Trophoblast cell (in vitro differentiated cells and primary cell): ENCODE data around the gene SPOCK1.
A peak's percentile ranks its signal among the peaks of the same experiment; 100 is the strongest.

Source experiments
- DNase-seq, 2 donors: peaks; one replicate each; pipeline ENCODE4 v3.0.0-alpha.2; 2016
- H2AFZ ChIP-seq: 2 replicates; pipeline ENCODE4 v1.6.1; 2013; ENCODE audit warnings: low read length, moderate library complexity, mild to moderate bottlenecking; ENCODE audit not compliant: insufficient read depth, poor library complexity
- H2AK5ac ChIP-seq: 2 replicates; pipeline ENCODE4 v1.6.1; 2013; ENCODE audit warnings: mild to moderate bottlenecking, low read length
- H2BK120ac ChIP-seq: 2 replicates; pipeline ENCODE4 v1.6.1; 2013; ENCODE audit warnings: low read length, mild to moderate bottlenecking, moderate library complexity; ENCODE audit not compliant: insufficient read depth, poor library complexity
- H2BK12ac ChIP-seq: 2 replicates; pipeline ENCODE4 v1.6.1; 2013; ENCODE audit warnings: mild to moderate bottlenecking, low read length, moderate library complexity
- H2BK5ac ChIP-seq: 2 replicates; pipeline ENCODE4 v1.6.1; 2013; ENCODE audit warnings: low read length, low read depth, moderate library complexity, mild to moderate bottlenecking; ENCODE audit not compliant: poor library complexity
- H3K14ac ChIP-seq: 2 replicates; pipeline ENCODE4 v1.6.1; 2013; ENCODE audit warnings: mild to moderate bottlenecking, low read length
- H3K18ac ChIP-seq: 2 replicates; pipeline ENCODE4 v1.6.1; 2013; ENCODE audit warnings: mild to moderate bottlenecking, low read length
- H3K23ac ChIP-seq: 2 replicates; pipeline ENCODE4 v1.6.1; 2013; ENCODE audit warnings: low read length
- H3K27ac ChIP-seq: 2 replicates; pipeline ENCODE4 v1.5.1; 2013; ENCODE audit warnings: low read depth, mild to moderate bottlenecking, inconsistent platforms, low read length, moderate library complexity
- H3K27me3 ChIP-seq: 2 replicates; pipeline ENCODE4 v1.6.1; 2013; ENCODE audit warnings: inconsistent platforms, mild to moderate bottlenecking, low read length, moderate library complexity; ENCODE audit not compliant: insufficient read depth
- H3K36me3 ChIP-seq, 2 experiments: 1 replicate in 1 of 2; 2 replicates in 1 of 2; pipeline ENCODE4 v1.6.1; 2013; ENCODE audit warnings: low read length in 2 of 2, mild to moderate bottlenecking in 2 of 2, moderate library complexity in 1 of 2; ENCODE audit not compliant: insufficient read depth in 2 of 2, control insufficient read depth in 1 of 2
- H3K4ac ChIP-seq: 2 replicates; pipeline ENCODE4 v1.6.1; 2013; ENCODE audit warnings: low read depth, mild to moderate bottlenecking, low read length, moderate library complexity
- H3K4me1 ChIP-seq, 2 experiments: 1 replicate in 1 of 2; 2 replicates in 1 of 2; pipeline ENCODE4 v1.6.1; 2013; ENCODE audit warnings: low read length in 2 of 2, mild to moderate bottlenecking in 2 of 2, moderate library complexity in 1 of 2; ENCODE audit not compliant: insufficient read depth in 2 of 2, control insufficient read depth in 1 of 2
- H3K4me2 ChIP-seq: 2 replicates; pipeline ENCODE4 v1.6.1; 2013; ENCODE audit warnings: inconsistent platforms, mild to moderate bottlenecking, low read length, moderate library complexity
- H3K4me3 ChIP-seq: 2 replicates; pipeline ENCODE4 v1.5.1; 2013; ENCODE audit warnings: mild to moderate bottlenecking, low read depth, low read length, inconsistent platforms
- H3K79me1 ChIP-seq: one replicate; pipeline ENCODE4 v1.6.1; 2013; ENCODE audit warnings: low read length
- H3K79me2 ChIP-seq: 2 replicates; pipeline ENCODE4 v1.6.1; 2013; ENCODE audit warnings: low read length, mild to moderate bottlenecking; ENCODE audit not compliant: control insufficient read depth, insufficient read depth, poor library complexity
- H3K9ac ChIP-seq: 2 replicates; pipeline ENCODE4 v1.6.1; 2013; ENCODE audit warnings: mild to moderate bottlenecking, low read length
- H3K9me3 ChIP-seq: 2 replicates; pipeline ENCODE4 v1.6.1; 2013; ENCODE audit warnings: low read depth, mild to moderate bottlenecking, control low read depth, inconsistent platforms, low read length; ENCODE audit not compliant: insufficient read depth
- H4K12ac ChIP-seq: 2 replicates; pipeline ENCODE4 v1.6.1; 2013; ENCODE audit warnings: low read depth, mild to moderate bottlenecking, low read length, moderate library complexity
- H4K8ac ChIP-seq: 2 replicates; pipeline ENCODE4 v1.6.1; 2013; ENCODE audit warnings: low read depth, mild to moderate bottlenecking, low read length, moderate library complexity
- H4K91ac ChIP-seq: one replicate; pipeline ENCODE4 v1.6.1; 2013; ENCODE audit warnings: low read depth, mild to moderate bottlenecking, low read length, moderate library complexity
- WGBS: extraction: QIAGEN DNeasy Blood & Tissue Kit; methylation state at CpG from one replicate; pipeline ENCODE4 v1.1.7; 2013; ENCODE audit warnings: missing lambda C conversion rate; ENCODE audit not compliant: insufficient read length, insufficient coverage; ENCODE audit errors: extremely low coverage; 5-methylcytosine and 5-hydroxymethylcytosine counted together

SPOCK1 gene

GRCh38 chr5:137294604-137295003, 204.5 kb downstream of the SPOCK1 start:
- no CpG with 5 or more reads among the region's 1 CpG for WGBS
- Histone ChIP-seq H3K4me1 (no peaks in the 10 kb centered on the region), H3K4me2 (no peak overlapping the region), H2AFZ (no peak overlapping the region), H3K18ac (no peak overlapping the region), H4K8ac (no peak overlapping the region), H3K4ac (no peak overlapping the region), H3K23ac (no peak overlapping the region), H3K9ac (no peak overlapping the region), H2BK120ac (no peak overlapping the region), H2AK5ac (no peak overlapping the region), H3K27me3 (no peaks in the 10 kb centered on the region), H3K36me3 (no peaks in the 10 kb centered on the region), H2BK12ac (no peak overlapping the region), H3K27ac (no peak overlapping the region), H3K79me2 (no peaks in the 10 kb centered on the region), H3K79me1 (no peaks in the 10 kb centered on the region), H2BK5ac (no peak overlapping the region), H4K12ac (no peak overlapping the region), H3K14ac (no peak overlapping the region), H3K9me3 (no peaks in the 10 kb centered on the region), H3K4me3 (no peak overlapping the region), H4K91ac (no peak overlapping the region)
- peak; percentile 50 to 72 for DNase-seq

- no peak overlapping the region for H3K18ac ChIP-seq
- no peaks in the 10 kb centered on the region for H3K79me1 ChIP-seq
- no peak overlapping the region for H2BK5ac ChIP-seq
- H3K79me2 ChIP-seq = no peaks in the 10 kb centered on the region
- no peak overlapping the region for H4K91ac ChIP-seq
- no peaks in the 10 kb centered on the region for H3K36me3 ChIP-seq
- no peaks in the 10 kb centered on the region for H3K4me1 ChIP-seq
- H3K4ac ChIP-seq = no peak overlapping the region
- no peak overlapping the region for H3K14ac ChIP-seq
- H4K8ac ChIP-seq = no peak overlapping the region
- no peak overlapping the region for H4K12ac ChIP-seq
- no CpG with 5 or more reads among the region's 8 CpGs for WGBS
- H2AFZ ChIP-seq = no peak overlapping the region
- no peak for DNase-seq
- no peak overlapping the region for H3K4me3 ChIP-seq
- no peak overlapping the region for H3K27ac ChIP-seq
- no peaks in the 10 kb centered on the region for H3K27me3 ChIP-seq
- H3K23ac ChIP-seq = no peak overlapping the region
- no peak overlapping the region for H2BK120ac ChIP-seq
- H2AK5ac ChIP-seq = no peak overlapping the region
- no peaks in the 10 kb centered on the region for H3K9me3 ChIP-seq
- H2BK12ac ChIP-seq = no peak overlapping the region
- H3K9ac ChIP-seq = no peak overlapping the region
- H3K4me2 ChIP-seq = no peak overlapping the region
Measured at GRCh38 chr5:137292461-137293027, 206.6 kb downstream of the SPOCK1 start.

DNA sequence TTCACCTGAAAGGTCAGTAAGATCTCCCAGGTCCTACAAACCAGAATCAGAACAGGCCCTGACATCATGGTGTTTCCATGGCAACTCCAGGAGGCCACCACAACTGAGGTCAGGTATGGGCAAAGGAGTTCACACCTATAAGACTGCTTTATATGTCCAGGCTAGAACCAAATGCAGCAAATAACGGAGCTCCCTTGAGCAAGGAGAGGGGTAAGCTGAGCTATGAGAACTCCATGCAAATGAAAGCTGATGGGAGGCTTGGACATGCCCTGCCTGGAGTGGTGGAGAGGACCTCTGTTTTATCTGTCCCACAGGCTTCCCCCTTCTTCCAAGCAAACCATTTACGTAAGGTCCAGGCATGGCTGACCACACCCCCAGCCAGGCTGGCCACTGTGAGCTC, 207.7 kb downstream of the SPOCK1 start:
- H3K79me2 ChIP-seq = no peaks in the 10 kb centered on the region
- no peaks in the 10 kb centered on the region for H3K4me1 ChIP-seq
- H3K79me1 ChIP-seq = no peaks in the 10 kb centered on the region
- no peak overlapping the region for H3K4me2 ChIP-seq
- no peak overlapping the region for H3K23ac ChIP-seq
- no peak overlapping the region for H3K9ac ChIP-seq
- H4K12ac ChIP-seq = no peak overlapping the region
- H4K91ac ChIP-seq = no peak overlapping the region
- no peak overlapping the region for H3K18ac ChIP-seq
- H2BK12ac ChIP-seq = no peak overlapping the region
- no peak overlapping the region for H2AK5ac ChIP-seq
- H4K8ac ChIP-seq = no peak overlapping the region
- H2BK5ac ChIP-seq = no peak overlapping the region
- no peak overlapping the region for H3K27ac ChIP-seq
- no peak overlapping the region for H2AFZ ChIP-seq
- no peak overlapping the region for H3K4me3 ChIP-seq
- no peak overlapping the region for H3K14ac ChIP-seq
- WGBS = no CpG with 5 or more reads among the region's 2 CpGs
- H2BK120ac ChIP-seq = no peak overlapping the region
- H3K36me3 ChIP-seq = no peaks in the 10 kb centered on the region
- H3K4ac ChIP-seq = no peak overlapping the region
- no peaks in the 10 kb centered on the region for H3K27me3 ChIP-seq
- H3K9me3 ChIP-seq = no peaks in the 10 kb centered on the region
- DNase-seq = no peak

DNA sequence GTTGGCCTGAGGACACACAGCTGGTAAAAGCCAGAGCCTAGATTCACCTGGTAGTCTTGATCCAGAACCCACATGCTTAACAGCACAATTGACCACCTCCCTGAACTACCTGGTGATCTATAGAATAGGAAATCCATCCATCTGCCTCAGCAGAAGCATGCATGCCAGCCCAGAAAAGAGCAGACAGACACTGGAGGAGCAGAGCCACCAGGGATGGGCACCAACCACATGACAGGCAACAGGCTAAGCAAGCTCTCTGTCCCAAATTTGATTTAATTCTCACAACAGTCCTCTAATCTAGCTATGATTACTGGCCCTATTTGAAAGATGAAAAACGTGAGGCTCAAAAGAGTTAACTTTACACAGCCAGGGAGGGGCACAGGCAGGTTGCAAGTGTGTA, 208.1 kb downstream of the SPOCK1 start:
- no peak overlapping the region for H3K4me3 ChIP-seq
- WGBS = no CpG with 5 or more reads among the region's 1 CpG

More for the DNA sequence above, 208.1 kb downstream of the SPOCK1 start:
- Histone ChIP-seq H3K23ac (no peak overlapping the region), H3K36me3 (no peaks in the 10 kb centered on the region), H3K79me2 (no peaks in the 10 kb centered on the region), H2BK120ac (no peak overlapping the region), H3K79me1 (no peaks in the 10 kb centered on the region), H4K91ac (no peak overlapping the region), H3K9ac (no peak overlapping the region), H4K12ac (no peak overlapping the region), H2BK12ac (no peak overlapping the region), H2AK5ac (no peak overlapping the region), H2BK5ac (no peak overlapping the region), H3K9me3 (no peaks in the 10 kb centered on the region), H3K18ac (no peak overlapping the region), H3K4me2 (no peak overlapping the region), H3K4ac (no peak overlapping the region), H4K8ac (no peak overlapping the region), H3K27me3 (no peaks in the 10 kb centered on the region), H2AFZ (no peak overlapping the region), H3K27ac (no peak overlapping the region), H3K4me1 (no peaks in the 10 kb centered on the region), H3K14ac (no peak overlapping the region)
- no peak for DNase-seq
